Activated T-helper 2 cell treated with anti-CD3 and anti-CD28 coated beads, Interferon-gamma antibody, Interleukin-2, Interleukin-4, amounts not matched to agents 10 μg/mL and 5 μg/mL and 100 μg/mL, durations not matched to agents 14 hours and 24 hours and 36 hours (primary cell): ENCODE measurements around the gene SHC2. TPM values are rescaled to one million over a fixed set of nuclear protein-coding genes. Genes with fewer than 3 reads are reported as not detected.

ENCODE experiments used
- DNase-seq: peaks from one replicate; pipeline ENCODE4 v3.0.0; 2021; ENCODE audit warnings: low spot score
- H3K27ac Mint-ChIP-seq: one replicate; pipeline ENCODE4 v1.8.0; 2021; ENCODE audit warnings: mixed read lengths
- H3K27me3 Mint-ChIP-seq: one replicate; pipeline ENCODE4 v1.8.0; 2021; ENCODE audit warnings: low read depth, mixed read lengths
- H3K36me3 Mint-ChIP-seq: one replicate; pipeline ENCODE4 v1.8.0; 2021; ENCODE audit warnings: low read depth, mixed read lengths
- H3K4me1 Mint-ChIP-seq: one replicate; pipeline ENCODE4 v1.8.0; 2021; ENCODE audit warnings: low read depth, mixed read lengths
- H3K4me3 Mint-ChIP-seq: one replicate; pipeline ENCODE4 v1.8.0; 2021; ENCODE audit warnings: low read depth, mild to moderate bottlenecking, moderate library complexity, mixed read lengths
- H3K9me3 Mint-ChIP-seq: one replicate; pipeline ENCODE4 v1.8.0; 2021; ENCODE audit warnings: mixed read lengths
- intact Hi-C: fragments of 100-400 bp; cut with micrococcal nuclease; formaldehyde crosslinking; loops from one replicate; pipeline ENCODE4 v1.15.1; 2023
- total RNA-seq: library from RNA; stranded (reverse); gene quantifications from 2 replicates; pipeline ENCODE4 v1.2.3, GENCODE V29; 2022

The SHC2 gene
- total RNA-seq, 1 donor from 2014 or later: not detected

DNA sequence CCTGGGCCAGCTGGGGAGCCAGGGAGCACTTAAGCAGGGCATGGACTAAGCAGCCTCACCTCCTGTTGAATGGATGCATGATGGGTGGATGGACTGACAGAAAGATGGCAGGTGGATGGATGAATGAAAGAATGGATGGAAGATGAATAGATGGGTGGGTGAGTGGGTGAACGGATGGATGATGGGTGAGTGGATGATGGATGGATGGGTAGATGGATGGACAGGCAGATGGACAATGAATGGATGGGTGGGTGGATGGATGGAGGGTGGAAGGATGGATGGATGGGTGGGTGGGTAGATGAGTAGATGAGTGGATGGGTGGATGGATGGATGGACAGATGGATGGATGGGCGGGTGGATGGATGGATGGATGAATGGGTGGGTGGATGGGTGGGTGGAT, 18.7 kb downstream of the SHC2 start:
- no peaks in the 10 kb centered on the region for H3K4me1 Mint-ChIP-seq

DNA sequence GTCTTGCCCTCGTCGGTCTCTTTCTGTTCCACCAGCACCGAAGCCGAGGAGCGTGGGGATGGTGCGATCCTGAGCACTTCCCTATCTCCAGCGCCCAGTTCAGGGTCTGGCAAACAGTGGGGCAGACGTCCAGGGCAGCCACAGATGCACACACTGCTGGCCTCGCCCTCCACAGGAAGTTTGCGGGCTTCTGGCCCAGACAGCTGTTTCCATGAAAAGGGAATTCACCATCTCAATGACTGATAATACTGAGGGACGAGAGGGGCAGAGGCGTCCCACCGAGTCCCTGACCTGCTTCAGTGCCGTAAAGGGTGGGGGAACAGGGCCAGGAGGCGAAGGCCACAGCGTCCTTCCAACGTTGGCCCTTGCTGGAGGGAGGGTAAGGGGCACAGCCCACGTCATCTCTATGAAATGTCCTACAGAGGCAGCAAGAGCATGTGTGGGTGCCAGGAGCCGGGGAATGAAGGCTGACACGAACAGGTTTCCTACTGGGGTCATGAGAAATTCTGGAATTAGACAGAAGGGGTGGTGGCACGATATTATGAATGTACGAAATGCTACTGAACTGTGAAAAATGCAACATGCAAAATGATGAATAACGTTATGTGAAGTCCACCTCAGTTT, 19.5 kb downstream of the SHC2 start:
- Mint-ChIP-seq H3K27ac (no peak overlapping the region), H3K4me3 (no peak overlapping the region), H3K9me3 (peaks cover 5% of the 10 kb centered on the region), H3K27me3 (no peaks in the 10 kb centered on the region), H3K36me3 (no peaks in the 10 kb centered on the region), H3K4me1 (no peaks in the 10 kb centered on the region)
- DNase-seq: no peak
- intact Hi-C loops: no loop called here

More for the DNA sequence above, 18.7 kb downstream of the SHC2 start:
- H3K27ac Mint-ChIP-seq: no peak overlapping the region
- H3K9me3 Mint-ChIP-seq: peaks cover 5% of the 10 kb centered on the region
- no peak overlapping the region for H3K4me3 Mint-ChIP-seq
- H3K27me3 Mint-ChIP-seq: no peaks in the 10 kb centered on the region
- intact Hi-C loops: no loop called here
- H3K36me3 Mint-ChIP-seq: no peaks in the 10 kb centered on the region
- no peak for DNase-seq

DNA sequence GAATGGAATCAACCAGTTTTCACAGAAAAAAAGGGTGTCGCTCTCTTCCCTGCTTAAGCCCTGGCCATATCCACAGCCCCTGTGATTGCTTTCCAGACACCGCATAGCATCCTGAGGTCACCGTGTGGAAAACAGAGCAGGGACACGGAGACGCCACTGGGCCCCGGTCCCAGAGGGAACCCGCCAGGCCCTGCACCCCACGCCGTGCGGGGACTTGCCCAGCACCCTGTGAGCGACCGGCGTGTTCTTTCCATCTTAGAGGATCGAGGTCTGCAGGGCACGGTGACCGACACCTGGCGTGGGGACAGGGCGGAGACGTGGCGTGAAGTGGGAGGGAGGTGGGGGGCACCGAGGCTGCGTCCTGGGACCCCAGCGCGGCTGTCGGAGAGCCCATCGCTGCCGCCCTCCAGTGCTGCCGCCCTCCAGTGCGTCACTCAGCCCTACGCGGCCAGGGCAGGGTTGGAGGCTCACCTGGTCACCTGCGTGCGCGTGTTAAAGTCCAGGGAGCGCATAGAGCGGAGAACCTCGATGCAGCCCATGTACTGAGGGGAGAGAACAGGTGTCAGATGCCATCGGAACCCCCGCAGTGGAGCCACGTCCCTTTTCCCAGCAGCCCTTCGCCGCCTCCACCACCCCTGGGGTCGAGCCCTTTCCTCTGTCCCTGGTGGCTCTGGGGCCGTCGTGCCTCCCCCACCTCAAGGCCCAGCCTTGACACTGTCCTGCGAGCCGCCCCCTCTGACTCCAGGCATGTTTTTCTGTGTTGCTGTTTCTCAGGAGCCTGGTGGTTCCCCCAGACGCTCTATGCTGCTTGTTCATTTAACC, 20.2 kb downstream of the SHC2 start:
- intact Hi-C loops: no loop called here

DNA sequence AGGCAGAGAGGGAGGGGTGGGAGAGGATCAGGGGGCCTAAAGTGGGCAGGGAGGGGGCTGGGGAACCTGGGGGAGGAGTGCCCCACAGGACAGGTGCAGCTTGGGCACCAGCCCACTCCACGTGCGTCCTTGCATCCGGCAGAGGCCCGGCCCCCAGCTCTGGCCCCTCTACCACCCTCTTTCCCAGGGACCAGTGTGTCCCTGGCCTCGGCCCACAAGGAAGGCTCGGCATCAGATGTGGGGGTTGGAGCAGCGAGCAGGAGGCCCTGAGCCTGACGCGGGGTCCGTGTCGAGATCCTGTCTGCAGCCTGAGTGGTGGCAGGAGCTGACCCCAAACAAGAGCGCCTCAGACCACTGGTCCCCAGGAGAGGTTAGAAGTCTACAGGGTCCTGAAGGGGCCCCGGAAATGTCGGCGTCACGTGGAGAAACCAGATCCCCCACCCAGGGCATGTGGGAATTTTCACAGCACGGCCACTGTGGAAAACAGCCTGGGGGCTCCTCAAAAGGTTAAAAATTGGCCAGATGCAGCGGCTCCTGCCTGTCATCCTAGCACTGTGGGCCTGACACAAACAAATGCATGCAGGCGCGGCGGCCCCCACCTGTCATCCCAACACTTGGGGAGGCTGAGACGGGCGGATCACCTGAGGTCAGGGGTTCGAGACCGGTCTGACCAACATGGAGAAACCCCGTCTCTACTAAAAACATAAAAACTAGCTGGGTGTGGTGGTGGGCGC, 21.5 kb downstream of the SHC2 start:
- H3K36me3 Mint-ChIP-seq: no peaks in the 10 kb centered on the region

More for the DNA sequence above, 20.2 kb downstream of the SHC2 start:
- Mint-ChIP-seq H3K27me3 (no peaks in the 10 kb centered on the region), H3K4me1 (no peaks in the 10 kb centered on the region), H3K9me3 (peaks cover 5% of the 10 kb centered on the region), H3K27ac (no peak overlapping the region), H3K36me3 (no peaks in the 10 kb centered on the region), H3K4me3 (no peak overlapping the region)
- no peak for DNase-seq

DNA sequence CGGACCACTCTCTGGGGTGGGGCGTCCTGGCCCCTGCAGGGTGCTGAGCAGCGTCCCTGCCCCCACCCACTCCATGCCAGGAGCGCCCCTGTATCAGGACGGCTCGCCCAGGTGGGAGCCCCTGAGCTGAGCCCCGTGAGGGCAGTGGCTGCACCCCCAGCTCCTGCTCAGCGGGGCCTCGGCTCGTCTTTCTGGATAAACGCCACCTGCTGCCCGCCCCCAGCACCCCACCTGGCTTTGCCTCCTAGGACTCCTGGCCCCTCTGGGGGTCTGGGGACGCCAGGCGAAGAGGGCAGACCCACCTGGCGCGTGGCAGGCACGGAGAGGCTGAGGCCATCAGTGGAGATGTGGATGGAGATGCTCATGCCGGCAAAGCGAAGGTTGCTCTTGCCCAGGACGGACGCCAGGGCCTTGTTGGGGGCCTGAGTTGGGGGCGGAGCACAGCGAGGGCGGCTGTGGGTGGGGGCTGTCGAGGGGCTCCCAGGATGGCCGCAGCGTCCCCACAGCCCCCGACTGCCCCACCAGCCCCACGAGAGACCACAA, 22.3 kb downstream of the SHC2 start:
- no peaks in the 10 kb centered on the region for H3K27me3 Mint-ChIP-seq
- intact Hi-C loops: no loop called here
- H3K9me3 Mint-ChIP-seq: peaks cover 5% of the 10 kb centered on the region
- H3K27ac Mint-ChIP-seq: no peak overlapping the region
- no peaks in the 10 kb centered on the region for H3K36me3 Mint-ChIP-seq
- H3K4me3 Mint-ChIP-seq: no peak overlapping the region
- no peak for DNase-seq
- no peaks in the 10 kb centered on the region for H3K4me1 Mint-ChIP-seq

More for the DNA sequence above, 21.5 kb downstream of the SHC2 start:
- H3K9me3 Mint-ChIP-seq: peaks cover 5% of the 10 kb centered on the region
- intact Hi-C loops: no loop called here
- H3K27me3 Mint-ChIP-seq: no peaks in the 10 kb centered on the region
- no peak overlapping the region for H3K4me3 Mint-ChIP-seq
- no peak overlapping the region for H3K27ac Mint-ChIP-seq
- H3K4me1 Mint-ChIP-seq: no peaks in the 10 kb centered on the region
- DNase-seq: no peak

DNA sequence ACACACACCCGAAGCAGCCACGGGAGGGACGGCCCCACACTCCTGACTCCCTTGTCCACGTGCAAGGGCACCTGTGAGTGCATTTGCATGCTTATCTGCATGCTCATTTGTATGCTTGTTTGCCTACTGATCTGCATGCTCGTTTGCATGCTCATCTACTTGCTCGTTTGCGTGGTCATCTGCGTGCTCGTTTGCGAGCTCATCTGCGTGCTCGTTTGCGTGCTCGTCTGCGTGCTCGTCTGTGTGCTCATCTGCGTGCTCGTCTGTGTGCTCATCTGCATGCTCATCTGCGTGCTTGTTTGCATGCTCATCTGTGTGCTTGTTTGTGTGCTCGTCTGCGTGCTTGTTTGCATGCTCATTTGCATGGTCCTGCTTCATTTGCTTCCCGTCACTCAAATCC, 23.8 kb downstream of the SHC2 start:
- DNase-seq: no peak
- H3K9me3 Mint-ChIP-seq: peaks cover 3% of the 10 kb centered on the region
- H3K36me3 Mint-ChIP-seq: no peaks in the 10 kb centered on the region
- no peak overlapping the region for H3K4me3 Mint-ChIP-seq
- H3K27me3 Mint-ChIP-seq: no peaks in the 10 kb centered on the region
- H3K4me1 Mint-ChIP-seq: no peaks in the 10 kb centered on the region
- H3K27ac Mint-ChIP-seq: no peak overlapping the region
- intact Hi-C loops: no loop called here

DNA sequence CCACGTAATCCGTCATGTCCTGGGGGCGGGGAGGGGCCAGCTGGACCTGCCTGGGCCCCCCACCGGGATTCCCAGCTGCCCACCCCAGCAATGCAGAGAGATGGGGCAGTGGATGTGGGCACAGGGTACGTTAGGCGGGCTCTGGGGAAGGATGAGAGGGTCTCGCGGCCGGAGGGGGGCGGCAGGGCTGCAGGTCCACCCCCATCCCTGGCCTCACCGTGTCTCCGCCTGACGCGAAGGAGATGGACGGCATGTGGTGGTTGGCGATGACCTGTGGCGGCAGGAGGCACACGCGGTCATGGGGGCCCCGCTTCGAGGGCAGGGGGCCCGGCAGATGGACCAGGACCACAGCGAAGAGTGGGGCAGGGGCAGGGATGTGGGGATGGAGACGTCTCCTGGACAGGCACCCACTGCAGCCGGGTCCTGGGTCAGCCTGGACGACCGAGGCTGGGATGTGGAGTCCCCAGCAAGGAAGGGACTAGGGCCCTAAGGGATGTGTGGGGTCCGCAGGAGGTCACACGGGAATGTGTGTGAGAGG, 24.4 kb downstream of the SHC2 start:
- no peaks in the 10 kb centered on the region for H3K36me3 Mint-ChIP-seq
- H3K27ac Mint-ChIP-seq: no peak overlapping the region
- H3K27me3 Mint-ChIP-seq: no peaks in the 10 kb centered on the region

DNA sequence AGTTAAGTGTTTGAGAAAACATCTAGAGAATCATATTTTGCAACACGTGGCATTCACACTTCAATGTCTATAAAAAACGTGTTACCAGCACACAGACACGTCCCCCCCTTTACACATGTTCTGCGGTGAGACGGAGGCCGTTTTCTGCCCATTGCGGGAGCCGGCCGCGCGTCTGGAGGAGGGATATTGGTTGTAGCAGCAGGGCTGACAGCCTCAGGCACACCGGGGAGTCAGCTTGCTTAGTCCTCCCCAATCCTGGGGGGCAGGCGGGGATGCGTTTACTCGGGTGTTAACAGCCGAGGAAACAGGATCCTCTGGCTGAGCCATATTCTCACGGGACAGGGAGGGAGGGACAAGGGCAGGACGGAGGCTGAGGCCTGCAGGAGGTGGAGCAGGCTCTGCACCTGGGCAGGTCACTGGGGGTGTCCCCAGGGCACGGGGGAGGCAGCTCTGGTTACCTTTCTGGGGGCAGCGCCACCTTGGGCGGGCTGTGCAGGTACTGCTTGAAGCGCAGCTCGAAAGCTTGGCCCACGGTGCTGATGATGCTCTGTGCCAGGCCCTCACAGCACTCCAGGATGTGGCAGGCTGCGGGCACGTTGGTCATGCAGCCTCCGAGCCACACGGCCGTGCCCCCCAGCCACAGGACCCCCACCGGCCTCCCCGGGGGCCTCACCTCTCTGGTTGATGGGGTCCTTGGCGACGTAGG, 25.0 kb downstream of the SHC2 start:
- H3K27me3 Mint-ChIP-seq: no peaks in the 10 kb centered on the region
- no peak for DNase-seq
- no peak overlapping the region for H3K27ac Mint-ChIP-seq
- intact Hi-C loops: no loop called here
- H3K4me3 Mint-ChIP-seq: no peak overlapping the region
- peaks cover 4% of the 10 kb centered on the region for H3K9me3 Mint-ChIP-seq
- H3K36me3 Mint-ChIP-seq: no peaks in the 10 kb centered on the region
- no peaks in the 10 kb centered on the region for H3K4me1 Mint-ChIP-seq

More for the DNA sequence above, 24.4 kb downstream of the SHC2 start:
- Mint-ChIP-seq H3K9me3 (no peaks in the 10 kb centered on the region), H3K4me1 (no peaks in the 10 kb centered on the region), H3K4me3 (no peak overlapping the region)
- no peak for DNase-seq
- intact Hi-C loops: no loop called here

DNA sequence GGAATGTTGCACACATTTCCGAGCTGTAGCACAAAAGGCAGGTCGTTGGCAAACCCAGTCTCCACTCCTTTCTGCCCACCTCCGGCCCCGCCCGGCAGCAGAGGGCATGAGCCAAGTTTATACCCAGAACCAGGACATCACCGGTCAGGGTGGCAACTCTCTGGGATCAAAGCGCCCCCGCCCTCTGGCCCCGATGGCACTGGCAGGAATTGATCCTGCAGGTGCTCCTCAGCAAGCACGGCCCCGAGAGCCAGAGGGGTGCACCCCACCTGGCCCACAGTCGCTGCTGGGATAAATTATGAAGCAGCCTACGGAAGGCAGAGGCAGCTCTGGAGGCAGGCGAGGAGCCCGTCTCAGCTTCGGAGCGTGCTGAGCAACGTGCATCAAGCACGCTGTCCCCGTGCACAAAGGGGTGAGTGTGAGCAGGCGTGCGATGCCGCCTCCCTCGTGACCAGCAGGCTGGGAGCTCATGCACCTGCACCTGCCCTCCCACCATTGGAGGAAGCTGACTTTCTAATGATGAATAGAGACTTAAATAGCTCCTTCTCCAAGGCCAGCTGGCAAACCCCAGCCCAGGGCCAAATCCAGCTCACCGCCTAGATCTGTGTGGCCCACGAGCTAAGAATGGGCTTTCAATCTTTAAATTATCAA, 25.7 kb downstream of the SHC2 start:
- no peak for DNase-seq
- intact Hi-C loops: no loop called here
- Mint-ChIP-seq H3K27ac (no peak overlapping the region), H3K27me3 (no peaks in the 10 kb centered on the region), H3K4me1 (no peaks in the 10 kb centered on the region), H3K9me3 (peaks cover 7% of the 10 kb centered on the region), H3K36me3 (no peaks in the 10 kb centered on the region), H3K4me3 (no peak overlapping the region)

DNA sequence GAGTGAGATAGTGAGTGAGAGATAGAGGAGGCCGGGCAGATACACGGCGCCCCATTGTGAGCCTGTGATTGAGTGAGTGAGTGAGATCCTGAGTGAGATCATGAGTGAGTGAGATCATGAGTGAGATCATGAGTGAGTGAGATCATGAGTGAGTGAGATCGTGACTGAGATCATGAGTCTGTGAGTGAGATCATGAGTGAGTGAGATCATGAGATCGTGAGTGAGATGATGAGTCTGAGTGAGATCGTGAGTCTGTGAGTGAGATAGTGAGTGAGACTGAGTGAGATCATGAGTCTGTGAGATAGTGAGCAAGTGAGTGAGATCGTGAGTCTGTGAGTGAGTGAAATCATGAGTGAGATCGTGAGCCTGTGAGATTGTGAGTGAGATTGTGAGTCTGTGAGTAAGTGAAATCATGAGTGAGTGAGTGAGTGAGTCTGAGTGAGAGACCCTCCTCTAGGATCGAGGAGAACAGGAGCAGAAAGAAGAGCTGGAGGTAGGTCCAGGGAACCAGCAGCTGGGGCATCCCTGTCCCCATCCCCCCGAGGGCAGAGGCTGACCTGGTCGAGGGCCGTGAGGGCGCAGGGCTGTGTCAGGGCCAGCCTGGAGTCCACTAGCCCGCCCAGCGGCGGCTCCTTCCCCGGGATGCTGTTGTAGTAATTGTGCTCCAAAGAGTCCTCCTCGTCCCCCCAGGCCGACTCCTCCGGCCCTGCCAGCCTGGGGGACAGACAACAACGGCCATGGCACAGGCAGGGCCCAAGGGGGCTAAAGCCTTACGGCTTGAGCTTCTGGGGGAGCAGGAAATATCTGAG, 26.5 kb downstream of the SHC2 start:
- intact Hi-C loops: no loop called here
- no peak overlapping the region for H3K4me3 Mint-ChIP-seq
- H3K36me3 Mint-ChIP-seq: no peaks in the 10 kb centered on the region
- no peaks in the 10 kb centered on the region for H3K27me3 Mint-ChIP-seq
- H3K4me1 Mint-ChIP-seq: no peaks in the 10 kb centered on the region
- no peak for DNase-seq
- no peak overlapping the region for H3K27ac Mint-ChIP-seq
- peaks cover 9% of the 10 kb centered on the region for H3K9me3 Mint-ChIP-seq

DNA sequence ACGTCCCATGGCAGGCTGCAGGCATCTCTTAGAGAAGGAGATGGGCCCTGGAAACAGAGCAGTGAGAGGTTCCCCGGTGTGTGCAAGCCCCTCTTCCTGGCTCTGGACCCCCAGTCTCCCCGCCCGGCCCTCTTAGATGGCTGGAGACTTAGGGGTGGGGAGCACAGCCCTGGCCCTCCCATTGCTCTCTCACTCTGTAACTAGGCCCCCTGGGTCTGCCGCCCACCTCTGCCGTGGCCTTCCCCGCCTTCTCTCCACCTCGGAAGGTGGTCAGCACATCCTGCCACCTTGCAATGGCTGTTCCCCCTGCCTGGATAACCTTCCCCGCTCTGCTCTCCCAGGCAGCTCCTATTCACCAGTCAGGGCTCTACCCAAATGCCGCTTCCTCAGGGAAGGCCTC, 30.1 kb downstream of the SHC2 start:
- no peak overlapping the region for H3K27ac Mint-ChIP-seq
- H3K27me3 Mint-ChIP-seq: no peaks in the 10 kb centered on the region
- peaks cover 9% of the 10 kb centered on the region for H3K9me3 Mint-ChIP-seq
- H3K4me1 Mint-ChIP-seq: no peaks in the 10 kb centered on the region
- H3K4me3 Mint-ChIP-seq: no peak overlapping the region
- no peak for DNase-seq
- intact Hi-C loops: no loop called here
- no peaks in the 10 kb centered on the region for H3K36me3 Mint-ChIP-seq
